DOHH2 (cell line): ENCODE results near the gene RD3L.
"Not testable (repeated sequence)": the region's sequence is repeated elsewhere in the genome, so short reads cannot be mapped to it uniquely, and the experiment has no call there.

Experiments
- H3F3A ChIP-seq: fragments of 200-600 bp; sonication (generic), shearing (Covaris generic); 2 replicates; pipeline ENCODE4 v1.6.0; 2016; ENCODE audit warnings: antibody characterized with exemption, mild to moderate bottlenecking; ENCODE audit not compliant: control insufficient read depth, insufficient read depth
- H3K27ac ChIP-seq: fragments of 200-600 bp; sonication (generic); 2 replicates; pipeline ENCODE4 v1.5.1; 2014; ENCODE audit warnings: low read depth, mild to moderate bottlenecking, low read length, moderate library complexity
- H3K27me3 ChIP-seq: fragments of 200-600 bp; sonication (generic); 2 replicates; pipeline ENCODE4 v1.6.1; 2014; ENCODE audit warnings: mild to moderate bottlenecking, low read length, mixed read lengths; ENCODE audit not compliant: control insufficient read depth
- H3K36me3 ChIP-seq: fragments of 200-600 bp; sonication (generic); 2 replicates; pipeline ENCODE4 v1.6.1; 2014; ENCODE audit warnings: mild to moderate bottlenecking, low read length, moderate library complexity, mixed read lengths; ENCODE audit not compliant: control insufficient read depth
- H3K4me1 ChIP-seq: fragments of 200-600 bp; sonication (generic); 2 replicates; pipeline ENCODE4 v1.6.1; 2014; ENCODE audit warnings: mild to moderate bottlenecking, low read length, mixed read lengths; ENCODE audit not compliant: control insufficient read depth
- H3K4me2 ChIP-seq: fragments of 200-600 bp; sonication (generic); 2 replicates; pipeline ENCODE4 v1.6.0; 2014; ENCODE audit warnings: mild to moderate bottlenecking, low read length, moderate library complexity
- H3K4me3 ChIP-seq: fragments of 200-600 bp; sonication (generic); 2 replicates; pipeline ENCODE4 v1.5.1; 2014; ENCODE audit warnings: mild to moderate bottlenecking, low read length, mixed read lengths
- H3K79me2 ChIP-seq: fragments of 200-600 bp; sonication (generic); 2 replicates; pipeline ENCODE4 v1.6.1; 2014; ENCODE audit warnings: mild to moderate bottlenecking, low read length, mixed read lengths; ENCODE audit not compliant: control insufficient read depth
- H3K9me2 ChIP-seq: fragments of 200-600 bp; sonication (generic); replicated peaks from 2 replicates; pipeline ENCODE4 v1.6.1; 2014; ENCODE audit warnings: mild to moderate bottlenecking, low read length, mixed read lengths; ENCODE audit not compliant: control insufficient read depth
- H3K9me3 ChIP-seq: fragments of 200-600 bp; sonication (generic); 2 replicates; pipeline ENCODE4 v1.6.1; 2014; ENCODE audit warnings: antibody characterized with exemption, low read length, mixed read lengths; ENCODE audit not compliant: control insufficient read depth, insufficient read depth
- H4K20me1 ChIP-seq: fragments of 200-600 bp; sonication (generic); 2 replicates; pipeline ENCODE4 v1.6.0; 2014; ENCODE audit warnings: low read depth, mild to moderate bottlenecking, antibody characterized with exemption, low read length, moderate library complexity; ENCODE audit not compliant: control insufficient read depth, insufficient read depth
- CTCF ChIP-seq: fragments of 200-600 bp; sonication (generic); IDR thresholded peaks from one replicate; pipeline ENCODE4 v1.5.1; 2014; ENCODE audit warnings: antibody characterized with exemption, mild to moderate bottlenecking, low read depth, low read length; ENCODE audit not compliant: poor library complexity, severe bottlenecking
- EZH2phosphoT487 ChIP-seq: fragments of 200-600 bp; sonication (generic); IDR thresholded peaks from 2 replicates; pipeline ENCODE4 v1.6.1; 2017; ENCODE audit warnings: borderline replicate concordance, mild to moderate bottlenecking, antibody characterized with exemption, low read length, moderate library complexity, mixed read lengths

Gene RD3L

GRCh38 chr14:103923863-103924262, 18.5 kb downstream of the RD3L start:
- Histone ChIP-seq H3K4me3 (no peak overlapping the region), H3K9me3 (no peaks in the 10 kb centered on the region), H3K9me2 (no peaks in the 10 kb centered on the region), H3K27me3 (no peaks in the 10 kb centered on the region), H3K4me1 (peaks cover 16% of the 10 kb centered on the region), H3K79me2 (peaks cover 28% of the 10 kb centered on the region), H4K20me1 (peaks cover 5% of the 10 kb centered on the region; the same call in 1 of the 2 replicates), H3K4me2 (no peak overlapping the region), H3K36me3 (peaks cover 6% of the 10 kb centered on the region; the same call in 1 of the 2 replicates), H3K27ac (no peak overlapping the region), H3F3A (no peaks in the 10 kb centered on the region)
- no peak for TF ChIP-seq CTCF
- TF ChIP-seq EZH2phosphoT487, result no peak

GRCh38 chr14:103921855-103922200, 20.5 kb downstream of the RD3L start:
- not testable (repeated sequence) for H3F3A ChIP-seq, H3K27ac ChIP-seq, H3K9me2 ChIP-seq, H3K9me3 ChIP-seq, H3K27me3 ChIP-seq, H4K20me1 ChIP-seq
- Histone ChIP-seq H3K4me3 (peak overlapping the region; percentile 83), H3K4me2 (peak overlapping the region; percentile 85), H3K79me2 (peaks cover 48% of the 10 kb centered on the region), H3K4me1 (peaks cover 16% of the 10 kb centered on the region), H3K36me3 (peaks cover 19% of the 10 kb centered on the region)

GRCh38 chr14:103920981-103921854, 21.1 kb downstream of the RD3L start:
- Histone ChIP-seq H3K4me2 (peak overlapping the region; percentile 85), H3K36me3 (peaks cover 26% of the 10 kb centered on the region), H3K4me1 (peaks cover 16% of the 10 kb centered on the region), H3K27ac (no peak overlapping the region), H3K9me2 (no peaks in the 10 kb centered on the region), H4K20me1 (peaks cover 5% of the 10 kb centered on the region), H3K79me2 (peaks cover 54% of the 10 kb centered on the region), H3K9me3 (no peaks in the 10 kb centered on the region), H3K27me3 (no peaks in the 10 kb centered on the region), H3F3A (no peaks in the 10 kb centered on the region), H3K4me3 (peak overlapping the region; percentile 83)
- no peak for TF ChIP-seq EZH2phosphoT487
- TF ChIP-seq CTCF, result peak; percentile 86

GRCh38 chr14:103916636-103917262, 25.6 kb downstream of the RD3L start:
- H3F3A ChIP-seq, result 0 out of 2 replicates have a peak, but pooled peaks cover 4% of the 10 kb centered on the region
- H3K27me3 ChIP-seq, result no peaks in the 10 kb centered on the region
- H3K79me2 ChIP-seq, result peaks cover 63% of the 10 kb centered on the region
- H4K20me1 ChIP-seq, result peaks cover 5% of the 10 kb centered on the region
- no peaks in the 10 kb centered on the region for H3K9me2 ChIP-seq
- H3K27ac ChIP-seq, result no peak overlapping the region
- no peak overlapping the region for H3K4me2 ChIP-seq
- H3K4me1 ChIP-seq, result peaks cover 7% of the 10 kb centered on the region
- TF ChIP-seq EZH2phosphoT487 (no peak), CTCF (no peak)
- peaks cover 60% of the 10 kb centered on the region for H3K36me3 ChIP-seq
- no peak overlapping the region for H3K4me3 ChIP-seq
- H3K9me3 ChIP-seq, result no peaks in the 10 kb centered on the region
